PC-3 (cell line): ENCODE data around the gene ZNF641.

Source experiments
- EZH2 ChIP-seq: fragments of 300-600 bp; sonication (generic); IDR thresholded peaks from one replicate; pipeline ENCODE4 v1.6.1; 2017; ENCODE audit warnings: antibody characterized with exemption, mild to moderate bottlenecking, low read length; ENCODE audit not compliant: unreplicated experiment
- EZH2phosphoT487 ChIP-seq: fragments of 300-600 bp; sonication (generic); IDR thresholded peaks from 2 replicates; pipeline ENCODE4 v1.6.1; 2018; ENCODE audit warnings: mild to moderate bottlenecking, antibody characterized with exemption, low read length, borderline replicate concordance
- TF ChIP-seq, protein P1 (sequence below): fragments of 300-600 bp; sonication (generic); conservative IDR thresholded peaks from 2 replicates; pipeline ENCODE4 v1.5.1; 2017; ENCODE audit warnings: antibody characterized with exemption, low read depth, mild to moderate bottlenecking, low read length

DNA sequence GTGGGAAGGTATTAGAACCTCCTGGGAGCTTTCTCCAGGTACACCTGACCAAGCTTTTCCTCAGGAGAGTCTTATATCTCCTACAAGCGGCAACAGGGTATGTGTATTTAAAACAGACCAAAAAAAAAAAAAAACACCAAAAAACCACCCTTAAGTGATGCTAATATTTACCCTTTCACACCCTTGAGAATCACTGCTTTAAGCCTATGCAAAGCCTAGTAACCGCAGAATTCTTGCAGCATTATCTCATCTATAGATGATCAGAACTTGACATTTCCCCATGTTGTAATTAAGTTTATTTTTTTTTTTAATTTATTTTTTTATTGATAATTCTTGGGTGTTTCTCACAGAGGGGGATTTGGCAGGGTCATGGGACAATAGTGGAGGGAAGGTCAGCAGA lies 19.3 kb downstream of the ZNF641 start:
- TF ChIP-seq, protein P1, sequence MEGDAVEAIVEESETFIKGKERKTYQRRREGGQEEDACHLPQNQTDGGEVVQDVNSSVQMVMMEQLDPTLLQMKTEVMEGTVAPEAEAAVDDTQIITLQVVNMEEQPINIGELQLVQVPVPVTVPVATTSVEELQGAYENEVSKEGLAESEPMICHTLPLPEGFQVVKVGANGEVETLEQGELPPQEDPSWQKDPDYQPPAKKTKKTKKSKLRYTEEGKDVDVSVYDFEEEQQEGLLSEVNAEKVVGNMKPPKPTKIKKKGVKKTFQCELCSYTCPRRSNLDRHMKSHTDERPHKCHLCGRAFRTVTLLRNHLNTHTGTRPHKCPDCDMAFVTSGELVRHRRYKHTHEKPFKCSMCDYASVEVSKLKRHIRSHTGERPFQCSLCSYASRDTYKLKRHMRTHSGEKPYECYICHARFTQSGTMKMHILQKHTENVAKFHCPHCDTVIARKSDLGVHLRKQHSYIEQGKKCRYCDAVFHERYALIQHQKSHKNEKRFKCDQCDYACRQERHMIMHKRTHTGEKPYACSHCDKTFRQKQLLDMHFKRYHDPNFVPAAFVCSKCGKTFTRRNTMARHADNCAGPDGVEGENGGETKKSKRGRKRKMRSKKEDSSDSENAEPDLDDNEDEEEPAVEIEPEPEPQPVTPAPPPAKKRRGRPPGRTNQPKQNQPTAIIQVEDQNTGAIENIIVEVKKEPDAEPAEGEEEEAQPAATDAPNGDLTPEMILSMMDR = no peak
- TF ChIP-seq EZH2phosphoT487 (no peak), EZH2 (no peak)
